GM18498 (cell line): ENCODE measurements around the gene HSF5.
"Not testable (repeated sequence)": the region's sequence is repeated elsewhere in the genome, so short reads cannot be mapped to it uniquely, and the experiment has no call there.

Source experiments
- ATAC-seq: cut with Tn5 transposase; IDR thresholded peaks from one replicate; pipeline ENCODE4 v1.9.1; 2021; ENCODE audit warnings: mild to moderate bottlenecking, moderate library complexity; ENCODE audit not compliant: unreplicated experiment

Gene HSF5

DNA sequence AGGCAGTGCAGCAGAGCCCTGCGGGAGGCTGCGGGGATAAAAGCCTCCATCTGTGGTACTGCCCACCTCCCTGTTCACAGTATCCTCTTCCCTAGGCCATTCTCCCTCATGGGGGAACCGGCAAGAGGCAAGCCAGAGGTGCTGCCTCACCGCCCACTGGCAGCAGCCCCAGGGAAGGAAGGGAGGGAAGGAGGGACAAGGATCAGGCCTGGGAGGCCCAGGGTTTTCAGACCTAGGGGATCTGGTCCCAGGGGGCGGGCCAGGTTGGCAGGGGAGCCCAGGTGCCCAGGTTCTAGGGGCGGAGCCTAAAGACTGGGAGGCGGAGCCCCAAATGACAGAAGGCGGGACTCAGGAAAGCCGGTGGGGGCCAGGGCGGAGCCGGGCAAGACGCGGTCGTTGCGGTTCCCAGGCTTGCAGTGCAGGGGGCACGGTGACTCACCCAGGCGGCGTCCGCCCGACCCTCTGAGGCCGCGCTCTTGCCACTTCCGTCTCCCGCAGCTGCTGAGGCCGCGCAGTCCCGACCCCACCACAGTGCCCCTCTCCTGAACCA lies 29.2 kb upstream of the HSF5 start:
- no peak for ATAC-seq

DNA sequence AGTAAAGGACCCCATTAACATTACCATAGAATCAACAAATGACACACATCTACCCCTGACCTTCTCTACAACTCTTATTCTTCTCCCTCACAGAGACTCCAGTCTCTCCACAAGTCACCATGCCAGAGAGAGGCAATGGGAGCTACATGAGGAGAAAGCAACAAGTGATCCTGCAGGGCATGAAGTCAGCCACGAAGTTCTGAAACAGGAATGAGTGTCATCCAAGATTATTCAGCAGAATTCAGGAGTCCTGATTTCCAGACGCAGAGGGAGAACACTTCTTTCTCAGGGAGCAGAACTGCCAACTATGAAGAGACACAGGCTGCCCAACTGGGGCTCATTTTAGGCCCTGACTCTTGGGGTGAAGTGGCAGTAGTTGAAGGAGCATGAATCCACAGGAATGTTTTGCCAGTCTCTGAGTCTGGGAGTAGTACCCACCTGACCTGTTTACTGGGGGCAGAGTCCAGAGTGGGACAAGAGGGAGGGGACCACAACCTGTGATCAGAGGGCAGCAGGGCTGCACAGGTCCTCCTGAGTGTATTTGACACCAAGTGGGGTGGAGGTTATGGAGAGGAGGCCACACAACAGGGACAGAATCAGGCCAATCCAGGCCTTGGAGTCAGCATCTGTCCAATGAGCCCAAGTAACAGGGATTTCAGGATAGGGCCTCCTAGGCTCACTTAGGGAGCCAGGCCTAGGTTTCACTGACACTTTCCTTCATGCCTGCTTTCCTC lies 28.6 kb upstream of the HSF5 start:
- ATAC-seq = no peak

DNA sequence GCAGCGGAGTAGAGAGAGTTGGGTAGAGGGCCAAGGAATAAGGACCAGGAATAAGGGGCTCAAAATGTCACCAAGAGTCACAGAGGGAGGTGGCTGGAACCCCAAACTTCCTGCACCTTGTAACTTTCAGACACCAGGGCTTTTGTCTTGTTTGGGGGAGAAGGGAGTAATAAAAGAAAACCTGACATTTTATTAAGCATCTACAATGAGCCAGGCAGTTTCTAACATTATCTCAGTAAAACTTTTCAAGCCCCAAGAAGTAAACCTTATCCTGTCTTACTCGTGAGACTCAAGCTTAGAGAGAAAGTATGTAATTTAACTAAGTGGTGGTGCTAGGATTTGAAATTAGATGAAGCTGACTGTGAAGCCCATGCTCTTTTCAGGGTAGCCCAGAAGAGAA lies 27.1 kb upstream of the HSF5 start:
- ATAC-seq = no peak

DNA sequence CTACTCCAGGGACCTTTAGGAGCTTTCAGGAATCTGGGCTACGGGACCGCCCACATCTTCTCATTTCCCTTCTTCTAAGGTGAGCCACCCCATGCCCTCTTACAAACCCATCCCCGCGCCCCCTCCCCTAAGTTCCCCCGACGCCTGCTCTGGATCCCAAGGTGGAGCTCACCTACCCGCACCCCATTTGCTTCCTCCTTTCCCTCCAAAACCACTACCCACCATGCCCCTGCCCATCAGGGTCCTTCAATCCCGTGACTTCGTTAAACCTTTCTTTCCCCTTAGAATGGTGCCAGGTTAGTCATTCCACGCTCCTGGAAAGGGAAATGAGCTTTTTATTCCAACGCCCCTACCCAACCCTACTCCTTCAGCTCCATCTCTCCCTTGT lies 26.6 kb upstream of the HSF5 start:
- ATAC-seq = no peak

DNA sequence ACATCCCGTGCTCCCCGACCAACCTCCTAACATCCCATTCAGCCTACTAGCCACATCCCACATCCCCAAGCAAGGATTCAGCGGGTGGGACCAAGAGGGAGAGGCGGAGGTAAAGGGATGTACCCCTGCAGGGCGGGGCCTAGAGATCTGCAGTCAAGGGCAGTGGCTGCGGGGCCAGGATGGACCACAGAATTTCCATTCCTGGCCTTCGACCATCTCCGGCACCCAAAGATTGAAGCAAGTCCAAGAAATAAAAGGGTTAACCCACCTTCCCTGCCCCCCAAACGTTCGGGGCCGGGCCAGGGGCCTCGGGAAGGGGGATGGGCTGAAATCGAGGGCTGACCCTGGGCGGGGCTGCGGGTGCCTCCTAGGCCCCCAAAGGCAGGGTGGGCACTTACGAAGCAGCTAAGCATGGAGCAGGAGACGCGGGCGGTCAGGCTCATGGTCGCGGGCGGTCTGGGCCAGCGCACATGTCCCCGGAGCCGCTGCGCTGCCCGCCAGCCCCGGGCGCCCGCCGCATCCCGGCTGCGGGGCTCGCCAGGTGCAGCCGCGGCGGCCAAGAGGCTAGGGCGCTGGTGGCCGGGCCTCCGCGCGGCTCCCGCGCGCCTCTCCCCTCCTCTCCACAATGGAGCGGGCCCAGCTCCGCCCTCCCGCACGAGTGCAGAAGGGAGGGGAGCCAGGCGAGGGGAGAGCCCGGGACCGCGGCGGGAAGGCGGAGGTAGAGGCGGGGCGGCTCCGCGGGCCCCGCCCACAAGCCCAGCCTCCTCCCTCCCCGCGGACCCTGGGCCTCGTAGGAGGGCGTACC lies 26.0 kb upstream of the HSF5 start, which contains the start of gene MTMR4:
TSS of gene MTMR4 (minus strand) at position 674 of the 805 bp plus-strand sequence. CDS start at position 443, 231 bp downstream.
- ATAC-seq = no peak

DNA sequence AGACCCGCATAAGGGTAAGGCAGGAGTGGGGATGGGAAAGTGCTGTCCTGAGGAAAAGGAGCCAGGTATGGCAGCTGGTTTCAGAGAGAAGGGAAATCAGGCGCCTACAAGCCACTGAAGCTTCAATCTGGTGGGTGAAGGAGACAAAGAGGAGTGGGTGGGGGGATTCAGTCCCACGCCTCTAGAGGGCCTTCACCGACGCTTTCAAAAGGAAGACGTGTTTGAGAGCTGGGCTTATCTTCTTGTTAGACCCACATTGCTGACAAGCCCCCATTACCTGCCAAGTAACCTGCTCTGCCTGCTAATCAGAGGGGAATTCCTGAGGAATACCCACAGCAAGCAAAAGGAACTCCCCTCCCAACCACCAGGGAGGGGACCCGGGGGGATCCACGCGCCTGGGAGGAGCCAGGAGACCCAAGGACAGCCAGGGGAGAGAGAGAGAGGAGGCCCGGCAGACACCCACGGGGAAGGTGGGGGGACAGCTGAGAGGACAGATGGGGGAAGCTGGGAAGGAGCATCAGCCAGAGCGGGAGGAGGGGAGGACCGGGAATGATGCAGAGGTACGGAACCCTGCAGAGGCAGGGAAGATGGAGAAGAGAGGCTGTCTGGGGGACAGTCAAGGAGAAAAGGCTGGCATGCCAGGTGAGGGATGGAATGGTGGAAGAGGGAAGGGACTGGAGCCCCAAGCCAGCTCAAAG lies 25.2 kb upstream of the HSF5 start:
- ATAC-seq = no peak

DNA sequence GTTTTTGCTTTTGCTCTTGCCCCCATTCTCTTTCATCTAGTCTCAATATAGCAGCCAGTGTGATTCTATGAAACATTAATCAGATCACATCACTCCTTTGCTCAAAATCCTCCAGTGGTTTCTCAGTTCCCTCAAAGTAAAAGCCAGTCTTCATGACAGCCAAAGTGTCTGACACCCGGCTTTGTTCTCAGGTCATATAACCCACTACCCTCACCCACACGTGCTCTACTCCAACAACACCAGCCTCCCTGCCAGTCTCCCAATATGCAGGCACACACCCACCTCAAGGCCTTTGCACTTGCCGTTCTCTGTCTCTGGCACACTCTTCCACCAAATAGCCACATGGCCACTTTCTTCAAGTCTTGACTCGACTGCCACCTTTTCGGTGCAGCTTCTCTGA lies 21.9 kb upstream of the HSF5 start:
- ATAC-seq = no peak

DNA sequence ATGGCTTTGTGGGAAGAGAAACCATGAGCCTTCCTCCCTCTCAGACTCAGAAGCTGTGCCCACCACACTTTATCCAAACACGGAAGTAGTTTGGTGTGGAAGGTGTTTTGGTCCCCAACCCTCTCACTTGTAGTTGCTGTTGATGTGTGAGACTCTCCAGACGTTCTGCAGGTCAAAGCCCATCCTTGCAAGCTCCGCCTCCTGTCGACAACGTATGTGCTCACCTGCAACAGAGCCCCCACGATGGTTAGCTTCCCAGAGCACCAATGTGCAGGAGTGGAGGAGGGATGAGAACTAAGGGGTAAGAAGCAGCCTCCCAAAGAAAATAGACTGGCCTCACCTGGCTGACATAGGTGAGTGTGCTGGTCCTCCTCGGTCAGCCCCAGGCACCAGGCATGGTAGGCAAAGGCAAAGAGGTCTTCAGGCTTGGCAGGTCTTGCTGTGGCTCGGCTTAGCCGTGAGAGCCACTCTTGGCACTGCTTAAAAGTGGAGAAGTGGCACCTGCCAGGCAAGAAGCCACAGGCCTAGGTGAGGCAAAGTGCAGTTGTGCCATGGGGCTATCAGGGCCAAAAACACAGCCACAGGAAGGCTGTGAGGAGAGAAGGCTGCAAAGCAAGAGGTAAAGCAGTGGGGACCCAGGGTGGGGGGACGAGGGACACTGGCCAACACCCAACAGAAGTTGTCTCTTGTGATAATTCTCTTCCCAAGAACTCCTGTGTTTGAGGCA lies 20.3 kb upstream of the HSF5 start:
- no peak for ATAC-seq

DNA sequence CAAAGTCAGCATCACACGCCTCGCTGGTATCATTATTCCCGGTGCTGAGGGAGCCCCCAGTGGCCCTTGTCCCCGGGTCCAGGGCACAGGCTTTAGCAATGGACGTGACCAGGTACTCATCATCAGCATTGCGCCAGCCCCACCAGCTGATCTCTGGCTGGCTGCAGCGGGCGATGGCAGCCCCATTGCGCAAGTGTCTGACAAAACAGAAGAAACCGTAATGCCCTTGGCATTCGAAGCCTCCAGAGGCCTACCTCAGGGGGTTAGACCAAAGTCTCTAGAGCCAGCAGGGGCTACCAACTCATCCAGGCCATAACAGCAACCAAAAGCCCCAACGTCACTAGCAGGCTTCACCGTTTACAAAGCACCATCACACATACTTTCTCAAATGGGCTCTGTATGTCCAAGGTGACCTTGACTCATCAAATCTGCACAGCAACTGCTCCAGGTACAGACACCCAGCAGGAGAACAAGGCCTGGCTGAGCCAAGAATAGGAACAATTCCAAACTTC lies 19.0 kb upstream of the HSF5 start:
- ATAC-seq = no peak

DNA sequence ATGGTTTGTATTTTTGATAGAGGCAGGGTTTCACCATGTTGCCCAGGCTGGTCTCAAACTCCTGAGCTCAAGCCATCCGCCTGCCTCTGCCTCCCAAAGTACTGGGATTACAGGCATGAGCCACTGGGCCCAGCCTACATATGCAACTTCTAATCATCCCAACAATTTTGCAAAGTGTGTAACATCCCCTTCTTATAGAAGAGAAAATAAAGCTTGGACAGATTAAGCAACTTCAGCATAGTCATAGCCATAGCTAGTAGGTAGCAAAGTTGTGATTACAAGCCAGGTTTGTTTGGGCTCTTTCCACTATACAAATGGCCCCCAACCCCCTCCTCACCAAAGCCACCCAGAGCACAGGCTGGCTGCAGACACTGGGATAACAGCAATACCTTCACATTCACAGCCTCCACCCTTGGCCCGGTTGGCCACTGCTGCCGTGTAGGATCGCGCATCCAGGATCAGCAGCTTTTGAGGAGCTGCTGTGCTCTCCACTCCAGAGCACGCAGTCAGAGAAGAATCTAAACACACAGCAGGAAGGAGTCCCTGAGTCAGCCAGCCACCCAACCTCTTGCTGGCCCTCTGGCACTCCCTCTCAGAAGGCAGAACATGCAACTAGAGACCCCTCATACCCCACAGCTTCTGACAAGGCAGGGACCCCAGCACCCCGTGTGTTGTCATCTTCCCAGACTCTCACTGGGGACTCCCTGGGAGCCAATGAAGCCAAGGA lies 18.3 kb upstream of the HSF5 start:
- ATAC-seq = no peak

DNA sequence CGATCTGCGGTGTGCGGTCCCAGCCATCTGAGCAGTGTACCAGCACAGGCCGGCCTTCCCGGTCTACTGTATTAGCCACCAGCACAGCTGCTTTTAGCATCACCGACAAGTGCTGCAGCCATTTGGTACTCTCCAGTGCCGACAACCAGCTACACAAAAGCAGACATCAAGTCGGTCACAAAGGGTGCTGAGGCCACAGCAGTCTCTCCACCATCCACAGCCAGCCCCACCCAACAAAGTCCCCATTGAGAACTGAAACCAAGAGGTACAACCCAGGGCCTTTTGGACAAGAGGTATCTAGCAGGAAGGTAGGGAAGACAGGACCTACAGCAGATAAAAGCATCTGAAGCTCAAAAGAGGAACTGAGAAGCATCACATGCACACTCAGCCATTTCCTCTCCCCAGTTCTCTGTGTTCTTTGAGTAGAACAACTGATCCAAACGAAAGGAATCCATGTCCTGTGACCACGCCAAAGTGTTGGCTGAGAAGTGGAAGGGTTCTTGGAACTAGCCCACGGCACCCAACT lies 16.7 kb upstream of the HSF5 start:
- ATAC-seq = peak; percentile 87

DNA sequence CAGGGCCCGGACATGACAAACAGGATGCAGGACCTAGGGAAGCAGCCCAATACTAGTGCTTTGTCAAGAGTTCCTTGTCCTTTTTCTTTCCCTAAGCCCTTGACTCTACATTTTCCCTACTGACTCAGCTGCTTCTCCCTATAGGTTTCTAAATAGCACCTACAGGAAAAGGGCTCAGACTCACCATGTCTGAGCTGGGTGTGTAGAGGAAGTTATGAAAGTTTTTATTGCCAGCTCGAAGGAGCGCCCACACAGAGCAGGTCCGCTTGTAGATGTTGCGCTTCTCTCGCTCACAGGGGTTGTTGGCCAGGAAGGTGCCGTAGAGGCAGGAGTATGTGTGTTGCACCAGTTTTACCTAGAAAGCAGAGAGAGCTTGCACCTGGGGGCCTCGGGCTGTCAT lies 15.7 kb upstream of the HSF5 start:
- ATAC-seq = no peak

DNA sequence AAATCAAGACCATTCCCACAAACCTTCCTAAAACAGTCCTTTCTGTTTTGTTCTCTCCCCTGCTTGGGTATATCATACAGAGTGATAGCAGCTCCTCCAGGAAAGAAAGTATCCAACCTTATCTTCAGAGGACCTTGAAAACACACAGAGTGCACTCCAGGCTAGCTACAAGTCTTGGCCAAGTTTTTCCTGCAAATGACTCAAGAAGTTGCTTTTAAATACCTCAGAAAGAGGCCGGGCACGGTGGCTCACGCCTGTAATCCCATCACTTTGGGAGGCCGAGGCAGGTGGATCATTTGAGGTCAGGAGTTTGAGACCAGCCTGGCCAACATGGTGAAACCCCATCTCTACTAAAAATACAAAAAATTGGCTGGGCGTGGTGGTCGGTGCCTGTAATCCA lies 14.9 kb upstream of the HSF5 start:
- ATAC-seq = not testable (repeated sequence)

DNA sequence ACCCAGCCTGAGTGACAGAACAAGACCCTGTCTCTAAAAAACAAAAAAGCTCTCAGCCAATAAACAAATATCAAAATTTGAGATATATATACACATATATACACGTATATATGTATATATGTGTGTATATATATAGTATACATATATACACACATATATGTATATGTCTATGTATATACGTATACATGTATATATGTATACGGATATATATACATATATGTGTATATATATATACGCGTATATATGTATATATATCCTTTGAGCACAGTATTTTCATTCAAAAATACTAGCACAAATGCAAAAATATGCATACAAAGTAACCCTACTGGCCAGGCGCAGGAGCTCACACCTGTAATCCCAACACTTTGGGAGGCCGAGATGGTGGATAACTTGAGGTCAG lies 13.2 kb upstream of the HSF5 start:
- no peak for ATAC-seq

DNA sequence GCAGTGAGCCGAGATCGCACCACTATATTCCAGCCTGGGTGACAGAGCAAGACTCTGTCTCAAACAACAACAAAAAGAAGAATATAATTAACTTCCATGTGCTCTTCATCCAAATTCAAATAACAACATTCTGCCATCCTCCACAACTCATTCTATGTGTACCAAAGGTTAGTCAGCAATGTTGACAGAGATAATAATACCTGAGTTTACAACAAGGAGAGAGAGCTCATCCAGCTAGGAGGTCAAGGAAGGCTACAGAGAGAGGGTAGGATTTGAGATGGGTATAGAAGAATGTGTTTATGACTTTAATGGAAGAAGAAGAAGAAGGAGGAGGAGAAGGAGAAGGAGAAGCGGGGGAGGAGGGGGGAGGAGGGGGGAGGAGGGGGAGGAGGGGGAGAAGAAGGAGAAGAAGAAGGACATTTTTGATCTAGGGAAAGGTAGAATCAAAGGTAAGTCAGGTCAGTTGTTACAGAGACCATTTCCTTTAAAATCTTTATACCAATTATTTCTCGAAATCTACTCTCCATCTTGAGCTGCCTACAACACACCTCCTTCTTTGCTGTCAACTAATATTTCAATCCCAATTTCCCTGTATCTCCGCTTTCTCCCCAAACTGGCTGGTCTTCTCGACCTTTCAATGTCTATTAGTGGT lies 10.1 kb upstream of the HSF5 start:
- no peak for ATAC-seq

DNA sequence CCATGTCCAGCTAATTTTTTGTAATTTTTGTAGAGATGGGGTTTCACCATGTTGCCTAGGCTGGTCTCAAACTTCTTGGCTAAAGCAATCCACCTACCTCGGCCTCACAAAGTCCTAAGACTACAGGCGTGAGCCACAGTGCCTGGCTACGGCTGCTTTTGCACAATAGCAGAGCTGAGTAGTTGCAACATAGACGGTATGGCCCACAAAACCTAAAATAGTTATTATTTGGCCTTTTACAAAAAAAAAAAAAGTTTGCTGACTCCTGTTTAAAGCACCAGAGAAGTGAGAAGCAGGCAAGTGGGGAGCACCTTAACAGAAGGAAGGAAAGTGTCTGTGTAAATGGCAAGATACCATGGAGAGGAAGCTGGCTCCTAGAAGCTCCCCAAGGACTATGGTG lies 5.3 kb upstream of the HSF5 start:
- ATAC-seq = no peak

DNA sequence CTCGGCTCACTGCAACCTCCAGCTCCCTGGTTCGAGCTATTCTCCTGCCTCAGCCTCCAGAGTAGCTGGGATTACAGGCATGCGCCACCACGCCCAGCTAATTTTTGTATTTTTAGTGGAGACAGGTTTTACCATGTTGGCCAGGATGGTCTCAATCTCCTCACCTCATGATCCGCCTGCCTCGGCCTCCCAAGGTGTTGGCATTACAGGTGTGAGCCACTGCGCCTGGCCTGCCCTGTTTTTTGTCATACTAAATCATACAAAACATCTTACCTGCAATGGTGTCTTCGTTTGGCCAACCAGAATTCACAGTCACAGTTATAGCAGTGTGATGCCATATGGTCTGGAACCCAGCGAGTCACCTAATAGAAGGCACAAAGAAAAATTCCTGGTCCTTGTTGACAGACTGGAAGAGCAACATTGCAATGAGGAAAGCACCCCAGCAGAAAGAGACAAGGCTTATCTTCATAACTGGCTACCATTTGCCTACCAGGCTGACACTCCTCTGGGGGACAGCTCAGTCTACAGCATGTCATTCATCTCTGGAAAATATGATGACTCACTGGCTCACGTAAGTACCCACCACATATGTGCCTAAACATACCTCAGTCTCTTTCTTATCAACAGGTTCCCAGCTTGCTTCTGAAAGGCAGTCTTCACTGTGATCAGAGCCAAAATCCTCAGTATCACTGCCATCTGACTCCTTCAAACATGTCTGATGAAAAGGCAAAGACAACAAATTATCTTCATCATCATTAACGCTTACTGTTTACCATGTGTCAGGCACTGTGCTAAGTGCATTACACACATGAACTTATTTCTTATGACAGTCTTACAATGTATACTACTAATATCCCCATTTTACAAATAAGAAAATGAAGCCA lies 4.3 kb upstream of the HSF5 start:
- no peak for ATAC-seq

DNA sequence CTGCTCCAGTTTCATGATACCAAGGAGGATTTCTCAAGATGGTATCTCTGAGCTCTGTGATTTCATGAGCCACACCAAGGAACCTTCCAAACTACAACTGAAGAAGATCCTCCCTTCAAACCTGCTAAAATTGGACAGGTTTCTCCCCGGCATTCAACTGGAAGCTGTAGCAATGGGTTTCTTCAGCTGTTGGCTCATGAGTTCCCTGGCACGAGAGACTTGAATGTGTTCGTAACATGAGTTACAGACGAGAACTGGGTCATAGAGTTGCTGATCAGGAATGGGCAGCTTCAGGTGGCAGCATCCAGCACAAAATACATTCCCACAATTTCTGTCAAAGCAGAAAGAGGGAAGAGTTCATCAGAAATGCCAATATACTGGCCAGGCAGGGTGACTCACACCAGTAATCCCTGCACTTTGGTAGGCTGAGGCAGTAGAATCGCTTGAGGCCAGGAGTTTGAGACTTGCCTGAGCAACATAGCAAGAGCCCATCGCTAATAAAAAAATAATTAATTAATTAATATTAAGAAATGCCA lies 3.4 kb upstream of the HSF5 start:
- ATAC-seq = no peak
